ENCODE measurements around the gene ACO2. TPM values are rescaled to one million over a fixed set of nuclear protein-coding genes. Genes with fewer than 3 reads are reported as not detected.
A peak's percentile ranks its signal among the peaks of the same experiment; 100 is the strongest.

ACO2 gene
- total and polyA plus RNA-seq, 2 of the 13 experiments (the other 11 are each of a cell fraction or from before 2014, with no cell fraction given), result 19.2 to 45.6 TPM

GRCh38 chr22:41543854-41544670 lies 75.1 kb downstream of the ACO2 start, which contains the start of gene POLR3H (continued):
- TF ChIP-seq ASH2L (IDR thresholded peaks at IDR 0.05; ENCODE audit: insufficient read length, low read depth, low read length), result peak; percentile 27
- TF ChIP-seq HNRNPK (IDR thresholded peaks at IDR 0.05; ENCODE audit: low read depth, low read length, poor library complexity, severe bottlenecking), result no peak
- no peak for TF ChIP-seq ZNF34 (CRISPR knock-in tag; IDR thresholded peaks at IDR 0.05; ENCODE audit: borderline replicate concordance)
- no peak for TF ChIP-seq RFXANK (CRISPR knock-in tag; IDR thresholded peaks at IDR 0.05)
- TF ChIP-seq KLF15 (CRISPR knock-in tag; IDR thresholded peaks at IDR 0.05; ENCODE audit: borderline replicate concordance), result 0 out of 2 replicates have a peak, but pooled peaks have one; percentile 72
- TF ChIP-seq NRL (CRISPR knock-in tag; IDR thresholded peaks at IDR 0.05; ENCODE audit: borderline replicate concordance), result peak; percentile 66; the same call in 1 of the 2 replicates
- 0 out of 2 replicates have a peak, but pooled peaks have one; percentile 74 for TF ChIP-seq ZNF572 (CRISPR knock-in tag; IDR thresholded peaks at IDR 0.05)
- TF ChIP-seq ZNF549 (CRISPR knock-in tag; IDR thresholded peaks at IDR 0.05), result no peak
- peak; percentile 57; the same call in 1 of the 2 replicates for TF ChIP-seq HDAC1 (CRISPR knock-in tag; IDR thresholded peaks at IDR 0.05)
- no peak for TF ChIP-seq SOX6 (IDR thresholded peaks at IDR 0.05)
- peak; percentile 34 for TF ChIP-seq SOX6 (CRISPR knock-in tag; IDR thresholded peaks at IDR 0.05)
- TF ChIP-seq, protein P1, sequence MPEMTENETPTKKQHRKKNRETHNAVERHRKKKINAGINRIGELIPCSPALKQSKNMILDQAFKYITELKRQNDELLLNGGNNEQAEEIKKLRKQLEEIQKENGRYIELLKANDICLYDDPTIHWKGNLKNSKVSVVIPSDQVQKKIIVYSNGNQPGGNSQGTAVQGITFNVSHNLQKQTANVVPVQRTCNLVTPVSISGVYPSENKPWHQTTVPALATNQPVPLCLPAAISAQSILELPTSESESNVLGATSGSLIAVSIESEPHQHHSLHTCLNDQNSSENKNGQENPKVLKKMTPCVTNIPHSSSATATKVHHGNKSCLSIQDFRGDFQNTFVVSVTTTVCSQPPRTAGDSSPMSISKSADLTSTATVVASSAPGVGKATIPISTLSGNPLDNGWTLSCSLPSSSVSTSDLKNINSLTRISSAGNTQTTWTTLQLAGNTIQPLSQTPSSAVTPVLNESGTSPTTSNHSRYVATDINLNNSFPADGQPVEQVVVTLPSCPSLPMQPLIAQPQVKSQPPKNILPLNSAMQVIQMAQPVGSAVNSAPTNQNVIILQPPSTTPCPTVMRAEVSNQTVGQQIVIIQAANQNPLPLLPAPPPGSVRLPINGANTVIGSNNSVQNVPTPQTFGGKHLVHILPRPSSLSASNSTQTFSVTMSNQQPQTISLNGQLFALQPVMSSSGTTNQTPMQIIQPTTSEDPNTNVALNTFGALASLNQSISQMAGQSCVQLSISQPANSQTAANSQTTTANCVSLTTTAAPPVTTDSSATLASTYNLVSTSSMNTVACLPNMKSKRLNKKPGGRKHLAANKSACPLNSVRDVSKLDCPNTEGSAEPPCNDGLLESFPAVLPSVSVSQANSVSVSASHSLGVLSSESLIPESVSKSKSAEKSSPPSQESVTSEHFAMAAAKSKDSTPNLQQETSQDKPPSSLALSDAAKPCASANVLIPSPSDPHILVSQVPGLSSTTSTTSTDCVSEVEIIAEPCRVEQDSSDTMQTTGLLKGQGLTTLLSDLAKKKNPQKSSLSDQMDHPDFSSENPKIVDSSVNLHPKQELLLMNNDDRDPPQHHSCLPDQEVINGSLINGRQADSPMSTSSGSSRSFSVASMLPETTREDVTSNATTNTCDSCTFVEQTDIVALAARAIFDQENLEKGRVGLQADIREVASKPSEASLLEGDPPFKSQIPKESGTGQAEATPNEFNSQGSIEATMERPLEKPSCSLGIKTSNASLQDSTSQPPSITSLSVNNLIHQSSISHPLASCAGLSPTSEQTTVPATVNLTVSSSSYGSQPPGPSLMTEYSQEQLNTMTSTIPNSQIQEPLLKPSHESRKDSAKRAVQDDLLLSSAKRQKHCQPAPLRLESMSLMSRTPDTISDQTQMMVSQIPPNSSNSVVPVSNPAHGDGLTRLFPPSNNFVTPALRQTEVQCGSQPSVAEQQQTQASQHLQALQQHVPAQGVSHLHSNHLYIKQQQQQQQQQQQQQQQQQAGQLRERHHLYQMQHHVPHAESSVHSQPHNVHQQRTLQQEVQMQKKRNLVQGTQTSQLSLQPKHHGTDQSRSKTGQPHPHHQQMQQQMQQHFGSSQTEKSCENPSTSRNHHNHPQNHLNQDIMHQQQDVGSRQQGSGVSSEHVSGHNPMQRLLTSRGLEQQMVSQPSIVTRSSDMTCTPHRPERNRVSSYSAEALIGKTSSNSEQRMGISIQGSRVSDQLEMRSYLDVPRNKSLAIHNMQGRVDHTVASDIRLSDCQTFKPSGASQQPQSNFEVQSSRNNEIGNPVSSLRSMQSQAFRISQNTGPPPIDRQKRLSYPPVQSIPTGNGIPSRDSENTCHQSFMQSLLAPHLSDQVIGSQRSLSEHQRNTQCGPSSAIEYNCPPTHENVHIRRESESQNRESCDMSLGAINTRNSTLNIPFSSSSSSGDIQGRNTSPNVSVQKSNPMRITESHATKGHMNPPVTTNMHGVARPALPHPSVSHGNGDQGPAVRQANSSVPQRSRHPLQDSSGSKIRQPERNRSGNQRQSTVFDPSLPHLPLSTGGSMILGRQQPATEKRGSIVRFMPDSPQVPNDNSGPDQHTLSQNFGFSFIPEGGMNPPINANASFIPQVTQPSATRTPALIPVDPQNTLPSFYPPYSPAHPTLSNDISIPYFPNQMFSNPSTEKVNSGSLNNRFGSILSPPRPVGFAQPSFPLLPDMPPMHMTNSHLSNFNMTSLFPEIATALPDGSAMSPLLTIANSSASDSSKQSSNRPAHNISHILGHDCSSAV (CRISPR knock-in tag; IDR thresholded peaks at IDR 0.05; ENCODE audit: borderline replicate concordance), result no peak
- TF ChIP-seq ZNF781 (CRISPR knock-in tag; IDR thresholded peaks at IDR 0.05; ENCODE audit: borderline replicate concordance, not compliant biosample characterization), result peak; percentile 22
- TF ChIP-seq ZFP90 (CRISPR knock-in tag; IDR thresholded peaks at IDR 0.05; ENCODE audit: borderline replicate concordance), result no peak
- TF ChIP-seq ZNF337 (CRISPR knock-in tag; IDR thresholded peaks at IDR 0.05; ENCODE audit: borderline replicate concordance, low read depth), result no peak
- no peak for TF ChIP-seq SMAD3 (CRISPR knock-in tag; IDR thresholded peaks at IDR 0.05)
- peak; percentile 94; the same call in 1 of the 2 replicates for TF ChIP-seq MTA1 (CRISPR knock-in tag; IDR thresholded peaks at IDR 0.05; ENCODE audit: borderline replicate concordance)
- TF ChIP-seq KMT2A (CRISPR knock-in tag; IDR thresholded peaks at IDR 0.05), result peak; percentile 62; the same call in 1 of the 2 replicates
- TF ChIP-seq SP2 (CRISPR knock-in tag; IDR thresholded peaks at IDR 0.05), result peak; percentile 41; the same call in 1 of the 2 replicates
- TF ChIP-seq NR2F2 (IDR thresholded peaks at IDR 0.05; ENCODE audit: borderline replicate concordance, low read depth), result no peak
- peak; percentile 8; the same call in 1 of the 2 replicates for TF ChIP-seq FOXK2 (IDR thresholded peaks at IDR 0.05)
- TF ChIP-seq ZNF263 (CRISPR knock-in tag; IDR thresholded peaks at IDR 0.05), result no peak

All from HepG2 (cell line).